AG10803 (cell line): ENCODE results near the gene DHRSX.

Experiments used
- DNase-seq: peaks from one replicate; pipeline ENCODE4 v3.0.0; 2010; ENCODE audit warnings: low read depth
- H3K4me3 ChIP-seq: 2 replicates; pipeline ENCODE4 v1.5.1; 2011; ENCODE audit warnings: mild to moderate bottlenecking, low read length, control low read depth
- CTCF ChIP-seq: conservative IDR thresholded peaks from 2 replicates; pipeline ENCODE4 v1.5.1; 2011; ENCODE audit warnings: mild to moderate bottlenecking, low read length, control low read depth, inconsistent platforms

DHRSX gene

GRCh38 chrX:2502120-2502667 lies 1.4 kb upstream of the DHRSX start:
- TF ChIP-seq CTCF: no peak
- no peak for DNase-seq
- H3K4me3 ChIP-seq: no peak overlapping the region

- DNase-seq: no peak
- H3K4me3 ChIP-seq: no peak overlapping the region
- TF ChIP-seq CTCF: no peak
Observed at GRCh38 chrX:2501559-2502102, 855 bp upstream of the DHRSX start.

GRCh38 chrX:2500091-2500802 lies 529 bp downstream of the DHRSX start:
- no peak for TF ChIP-seq CTCF
- peak; percentile 64 for DNase-seq
- H3K4me3 ChIP-seq: peak overlapping the region; percentile 78

- peak overlapping the region; percentile 78 for H3K4me3 ChIP-seq
- no peak for TF ChIP-seq CTCF
- DNase-seq: no peak
Observed at GRCh38 chrX:2499507-2499906, 1.3 kb downstream of the DHRSX start.

GRCh38 chrX:2498781-2499302 lies 1.9 kb downstream of the DHRSX start:
- TF ChIP-seq CTCF: no peak

DNA sequence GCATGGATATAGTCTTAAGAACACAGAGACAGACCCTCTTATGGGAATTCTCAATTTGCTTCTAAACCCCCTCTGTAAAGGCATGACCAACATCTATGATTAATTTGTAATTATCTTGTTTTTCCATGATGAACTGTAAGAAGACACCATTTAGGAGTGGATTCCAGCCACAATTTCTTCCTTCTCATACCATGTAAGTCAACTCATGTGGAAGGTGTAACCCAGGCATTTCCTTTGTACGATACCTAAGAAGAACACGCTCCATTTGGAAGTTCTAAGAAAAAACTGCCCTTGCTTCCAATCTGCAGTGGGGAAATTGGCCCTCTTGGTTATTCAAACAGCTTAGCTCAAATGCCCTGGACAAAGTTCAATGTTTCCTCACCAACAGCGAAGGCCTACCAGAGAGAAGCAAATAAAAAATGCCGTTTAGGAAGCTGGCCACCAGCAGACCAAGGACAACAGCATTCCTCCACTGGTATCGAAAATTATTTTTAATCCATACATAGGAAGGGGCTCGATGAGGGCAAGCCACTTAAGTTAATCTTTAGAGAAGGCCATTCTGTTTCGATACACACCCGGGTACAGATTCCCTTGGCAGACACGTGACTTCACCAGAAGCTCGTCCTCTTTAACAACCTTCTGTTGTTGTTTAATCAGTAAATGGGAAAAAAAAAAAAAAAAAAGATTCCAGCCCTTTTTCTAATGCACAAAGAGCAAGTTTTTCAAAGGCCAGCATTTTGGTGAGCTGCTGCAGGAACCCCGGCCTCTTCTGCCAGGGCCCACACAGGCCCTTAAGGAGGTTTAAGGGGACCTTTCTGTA lies 2.6 kb downstream of the DHRSX start:
- peak; percentile 46 for DNase-seq
- no peak for TF ChIP-seq CTCF
- peak overlapping the region; percentile 78 for H3K4me3 ChIP-seq

More at GRCh38 chrX:2498781-2499302, 1.9 kb downstream of the DHRSX start:
- H3K4me3 ChIP-seq: peak overlapping the region; percentile 78
- peak; percentile 34 for DNase-seq
